Dermis blood vessel endothelial cell (primary cell): ENCODE measurements around the gene CCDC33. TPM values are rescaled to one million over a fixed set of nuclear protein-coding genes. Genes with fewer than 3 reads are reported as not detected.

ENCODE experiments used
- DNase-seq: peaks from one replicate; pipeline ENCODE4 v3.0.0; 2010
- total RNA-seq: library from RNA; depleted of rRNA; stranded (reverse); fragments of >200 nt; gene quantifications from 2 replicates; pipeline ENCODE4 v1.2.3, GENCODE V29; 2014

Gene CCDC33
- total RNA-seq, 1 donor from 2014 or later, result not detected

DNA sequence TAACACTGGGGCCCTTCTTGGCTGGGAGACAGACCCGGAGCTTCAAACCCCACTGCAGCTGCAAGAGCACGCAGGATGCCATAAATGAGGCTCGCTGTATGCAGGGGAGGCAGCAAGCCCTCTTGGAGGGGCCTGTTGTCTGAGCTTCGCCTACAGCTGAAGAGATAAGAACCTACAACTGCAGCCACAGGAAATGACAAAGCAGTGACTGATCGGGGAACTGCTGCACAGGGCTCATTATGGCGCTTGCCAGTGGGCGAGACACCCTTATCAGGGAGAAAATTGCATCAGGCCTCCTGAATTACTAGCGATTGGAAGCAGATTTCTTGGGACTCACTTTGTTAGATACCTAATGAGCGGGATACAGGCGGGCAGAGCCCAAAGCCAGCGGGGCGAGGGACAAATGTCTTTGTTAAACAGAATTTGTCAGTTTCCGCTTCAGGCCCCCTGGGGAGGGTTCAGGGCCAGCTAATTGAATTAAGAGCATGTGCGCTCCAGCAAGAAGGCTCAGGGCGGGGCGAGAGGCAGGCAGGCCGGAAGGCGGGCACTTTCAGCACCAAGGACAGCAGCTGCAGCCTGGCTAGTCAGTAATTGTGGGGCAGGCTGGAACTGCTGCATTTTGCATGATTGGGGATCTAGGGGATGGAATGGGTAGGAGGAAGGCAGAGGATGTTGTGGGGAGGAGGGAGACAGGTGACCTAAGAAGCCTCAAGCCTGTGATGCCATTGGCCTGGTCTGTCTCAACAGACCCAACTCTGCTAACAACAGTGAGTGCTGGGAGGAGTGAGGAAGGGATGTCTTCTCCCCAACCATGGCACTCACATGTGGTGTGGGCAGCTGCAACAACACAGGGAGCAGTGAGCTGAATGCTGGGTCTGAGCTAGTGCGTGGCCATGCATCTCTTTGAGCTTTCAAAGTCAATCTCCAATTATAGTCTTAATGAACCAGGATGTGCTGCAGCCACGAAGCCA is 55.3 kb downstream of the CCDC33 start:
- peak; percentile 82 for DNase-seq

DNA sequence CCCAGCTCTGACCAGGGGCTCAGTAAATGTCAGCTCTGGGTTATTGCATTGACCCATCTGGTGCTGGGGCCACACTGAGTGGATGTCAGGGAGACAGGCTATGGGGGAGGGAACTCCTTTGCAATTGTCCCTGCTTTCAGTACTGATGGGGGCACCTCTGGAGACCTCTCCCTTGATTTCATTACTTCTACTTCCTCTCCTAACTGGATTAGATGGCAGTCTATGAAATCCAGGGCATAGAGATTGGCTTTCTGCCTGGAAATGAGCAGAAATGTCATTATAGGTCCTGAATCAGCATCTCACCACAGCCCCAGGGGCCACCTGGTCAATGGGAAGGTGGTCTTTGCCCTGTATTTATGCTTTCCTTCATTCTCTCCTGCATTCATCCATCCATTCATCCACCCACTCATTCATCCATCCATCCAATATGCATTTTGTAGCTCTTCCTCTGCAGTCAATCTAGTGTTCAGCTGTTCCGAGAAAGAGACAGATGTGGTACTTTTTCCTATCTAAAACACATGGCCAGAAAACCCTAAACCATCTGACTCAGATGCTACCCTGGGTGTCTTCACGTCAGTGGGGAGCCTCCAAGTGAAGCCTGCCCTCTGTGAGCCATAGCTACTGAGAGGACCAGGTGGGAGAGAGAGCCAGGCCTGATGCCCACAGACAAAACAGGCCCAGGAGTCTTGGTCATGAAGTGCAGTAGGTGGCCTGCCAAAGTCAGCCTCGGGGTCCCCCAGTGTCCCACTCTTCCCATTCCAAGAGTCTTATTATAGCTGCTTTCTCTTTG is 57.1 kb downstream of the CCDC33 start:
- no peak for DNase-seq

DNA sequence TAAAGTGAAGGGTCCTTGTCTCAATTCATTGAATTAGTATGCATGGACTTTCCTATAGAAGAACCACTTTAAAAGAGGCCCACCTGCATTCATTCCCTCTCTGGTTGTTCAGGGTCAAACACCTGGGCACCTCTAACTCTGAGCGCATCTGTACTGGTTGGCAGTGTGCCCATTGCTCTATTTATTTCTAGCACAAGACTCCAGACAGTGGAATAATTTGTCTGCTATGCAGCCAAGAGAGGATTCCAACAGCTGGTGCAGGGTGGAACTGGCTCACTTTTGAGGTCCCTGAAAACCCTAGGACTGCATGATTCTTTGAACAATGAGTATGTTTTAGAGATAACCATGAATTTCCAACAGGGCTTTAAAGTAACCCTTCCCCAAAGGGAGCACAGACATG is 57.9 kb downstream of the CCDC33 start:
- no peak for DNase-seq

DNA sequence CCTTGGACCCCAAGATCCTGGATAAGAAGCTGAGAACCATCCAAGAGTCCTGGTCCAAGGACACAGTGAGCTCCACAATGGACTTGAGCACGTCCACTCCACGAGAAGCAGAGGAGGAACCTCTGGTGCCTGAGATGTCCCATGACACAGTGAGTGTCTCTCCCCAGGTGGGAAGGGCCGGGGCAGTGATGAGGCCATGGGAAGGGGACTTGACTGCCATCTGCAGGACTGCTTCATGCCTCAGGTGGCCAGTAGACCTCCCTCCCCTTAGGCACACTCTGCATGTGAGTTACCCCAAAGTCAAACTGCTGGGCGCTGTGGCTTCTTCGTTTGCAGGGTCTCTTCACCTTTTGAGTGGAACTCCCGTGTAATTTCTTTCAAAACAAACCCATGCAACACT is 59.7 kb downstream of the CCDC33 start:
- DNase-seq, result no peak

DNA sequence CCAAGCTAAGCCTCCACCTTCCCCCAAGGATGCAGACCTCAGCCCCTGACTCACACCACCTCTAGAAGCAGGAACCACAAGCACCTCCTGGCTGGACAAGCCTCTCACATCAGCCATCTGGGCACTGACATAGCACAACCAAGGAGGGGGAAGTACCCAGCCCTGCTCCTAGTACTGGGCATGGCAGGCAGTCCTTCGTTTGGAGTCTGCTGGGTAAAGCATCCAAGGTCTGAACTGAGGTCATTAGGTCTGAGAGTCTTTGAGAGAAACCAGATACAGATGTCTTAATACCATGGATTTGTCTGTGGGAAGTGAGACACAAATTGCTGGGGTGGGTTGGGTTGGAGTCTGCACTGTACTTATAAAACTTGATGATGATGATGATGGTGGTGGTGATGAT is 61.8 kb downstream of the CCDC33 start:
- DNase-seq, result no peak

DNA sequence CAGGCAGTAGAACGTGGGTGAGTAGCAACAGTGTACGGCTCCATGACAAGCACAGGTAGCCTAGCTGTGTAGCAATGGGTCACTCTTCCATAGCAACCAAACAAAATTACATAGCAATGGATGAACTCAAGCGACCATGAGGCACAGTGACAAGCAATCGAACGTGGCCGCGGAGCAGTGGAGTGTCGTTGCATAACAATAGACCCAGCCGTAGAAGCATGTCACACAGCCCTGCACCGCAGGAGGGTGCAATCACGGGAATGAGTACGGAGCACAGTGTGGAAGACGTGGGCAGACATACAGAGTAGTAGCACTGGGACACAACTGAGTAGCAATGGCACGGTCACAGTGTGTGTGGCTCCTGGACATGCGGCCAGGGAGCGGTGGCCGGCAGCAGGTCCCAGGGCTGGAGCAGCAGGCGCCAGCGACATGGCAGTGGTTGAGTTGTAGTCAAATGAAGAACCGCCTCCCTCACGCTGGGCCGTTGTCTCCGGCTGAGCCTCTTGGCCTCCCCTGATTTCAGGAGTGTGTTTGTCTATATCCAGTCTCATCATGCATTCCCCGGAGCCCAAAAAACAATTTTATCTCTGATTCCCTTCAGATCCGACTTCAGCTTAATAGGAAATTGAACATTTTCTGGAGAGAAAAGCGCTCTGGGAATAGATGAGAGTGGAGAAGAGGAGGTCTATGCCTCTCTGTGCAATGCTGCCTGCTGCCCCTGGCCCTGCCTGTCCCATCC is 64.1 kb downstream of the CCDC33 start:
- DNase-seq, result no peak

DNA sequence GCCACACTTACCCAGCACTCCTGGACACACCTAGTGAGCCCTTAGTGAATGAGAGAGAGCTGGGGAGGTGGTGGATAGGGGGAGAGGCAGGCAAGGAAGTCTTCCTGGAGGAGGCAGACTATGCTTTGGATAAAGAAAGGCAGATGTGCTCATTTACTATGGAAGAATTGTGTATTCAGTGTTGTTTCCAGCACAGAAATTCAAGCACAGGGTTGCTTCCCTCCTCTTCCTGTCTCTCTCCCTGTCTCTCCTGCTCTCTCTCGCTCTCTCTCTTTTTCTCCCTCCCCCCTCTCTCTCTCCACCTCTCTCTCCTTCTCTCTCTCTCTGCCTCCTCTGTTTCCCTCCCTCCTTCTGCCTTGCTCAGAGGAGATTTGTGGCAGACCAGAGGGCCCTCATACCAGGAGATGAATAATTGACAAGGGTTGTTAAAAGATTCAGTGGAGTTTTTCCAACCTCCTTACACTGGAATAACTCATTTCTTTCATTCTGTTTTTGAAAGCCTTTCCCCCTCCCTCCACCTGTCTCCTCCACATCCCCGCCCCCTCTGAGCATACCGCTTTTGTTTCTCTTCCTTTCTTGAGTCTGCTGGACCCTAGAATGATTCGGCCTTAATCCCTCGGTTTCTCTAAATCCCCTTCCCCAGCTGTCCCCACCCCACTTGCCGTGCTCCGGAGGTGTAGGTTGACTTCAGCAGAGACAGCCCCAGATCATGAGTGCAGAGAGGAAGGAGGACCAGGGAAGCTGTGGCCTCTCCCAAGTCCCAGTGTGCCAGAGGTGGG is 65.6 kb downstream of the CCDC33 start:
- DNase-seq, result no peak

DNA sequence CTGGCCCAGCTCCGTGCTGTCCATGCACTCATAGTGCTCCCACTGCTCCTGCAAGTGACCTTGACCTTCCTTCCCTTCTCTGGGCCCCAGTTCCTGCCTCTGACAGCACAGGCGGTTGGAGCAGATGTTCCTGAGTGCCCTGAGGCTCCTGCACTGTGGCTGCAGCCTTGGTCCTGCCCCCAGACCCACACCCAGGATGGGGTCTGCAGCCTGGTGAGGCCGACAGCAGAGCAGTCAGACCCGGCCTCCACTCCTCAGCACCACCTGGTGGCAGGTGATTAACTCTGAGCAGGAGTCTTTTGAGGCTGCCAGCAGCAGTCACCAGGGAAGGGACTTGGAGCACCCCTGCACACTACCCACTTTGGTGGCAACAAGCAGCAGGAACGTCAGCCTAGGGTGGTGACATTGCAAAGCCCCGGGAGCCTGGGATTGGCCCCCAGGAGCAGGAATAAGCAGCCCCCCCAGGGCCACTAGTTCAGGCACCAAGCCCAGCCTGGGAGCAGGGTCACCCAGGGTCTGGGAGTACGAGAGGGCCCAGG is 66.8 kb downstream of the CCDC33 start:
- peak; percentile 58 for DNase-seq

DNA sequence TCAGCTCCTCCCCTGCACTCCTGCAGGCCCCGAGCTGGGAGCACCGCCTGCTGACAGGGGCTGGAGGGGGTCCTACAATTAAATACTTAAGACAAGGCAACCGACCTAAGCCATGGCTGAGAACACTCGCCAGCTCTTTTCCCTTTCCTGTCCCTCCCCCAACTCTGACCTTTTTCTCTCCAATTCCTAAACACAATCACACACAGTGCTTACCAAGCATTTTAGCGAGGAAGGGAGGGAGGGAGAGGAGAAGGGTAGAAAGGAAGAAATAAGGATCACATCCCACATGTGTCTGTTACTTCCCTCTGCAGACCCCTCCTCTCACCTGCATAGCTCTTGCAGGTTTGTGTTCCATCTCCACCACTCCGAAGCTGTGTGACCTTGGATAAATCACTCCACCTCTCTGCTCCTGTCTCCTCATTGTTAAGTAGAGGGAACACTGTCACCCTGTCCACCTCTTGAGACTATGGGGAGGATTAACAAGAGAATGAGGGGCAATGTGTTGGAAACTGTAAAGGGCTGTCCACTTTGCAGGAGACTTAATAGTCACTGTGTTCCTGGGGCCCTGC is 67.7 kb downstream of the CCDC33 start:
- no peak for DNase-seq

DNA sequence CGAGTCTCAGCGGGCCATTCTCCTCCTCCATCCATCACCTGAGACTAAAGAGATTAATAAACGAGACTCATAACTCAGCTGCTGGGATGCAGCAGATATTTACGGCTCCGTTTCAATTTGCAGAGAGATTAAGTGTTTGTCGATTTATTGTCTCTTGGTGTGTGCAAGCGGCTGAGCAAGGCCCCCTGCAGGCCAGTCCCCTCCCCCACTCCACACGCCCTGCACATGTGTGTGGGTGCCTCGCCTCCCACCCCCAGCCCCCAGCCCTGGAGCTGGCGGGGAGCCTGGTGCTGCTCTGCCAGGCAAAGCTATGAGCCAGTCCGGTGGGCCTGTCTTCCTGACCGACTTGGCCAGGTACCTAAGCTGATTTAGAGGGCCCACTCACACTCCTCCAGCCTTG is 68.3 kb downstream of the CCDC33 start:
- no peak for DNase-seq

DNA sequence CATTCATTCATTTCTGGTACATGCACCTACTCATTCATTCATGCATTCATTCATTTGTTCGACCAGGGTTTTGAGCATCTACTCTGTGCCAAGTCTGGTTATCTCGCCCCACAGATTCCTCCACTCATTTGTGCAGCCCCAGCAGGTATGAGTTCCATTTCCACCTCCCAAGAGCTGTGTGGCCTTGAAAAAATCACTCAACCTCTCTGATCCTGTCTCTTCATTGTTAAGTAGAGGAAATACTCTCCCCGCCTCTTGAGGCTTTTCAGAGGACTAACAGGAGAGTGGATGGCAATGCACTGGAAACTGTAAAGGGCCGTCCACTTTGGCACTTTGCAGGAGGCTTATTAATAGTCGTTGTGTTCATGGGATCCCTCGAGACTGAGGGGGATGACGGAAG is 69.6 kb downstream of the CCDC33 start:
- DNase-seq, result no peak

DNA sequence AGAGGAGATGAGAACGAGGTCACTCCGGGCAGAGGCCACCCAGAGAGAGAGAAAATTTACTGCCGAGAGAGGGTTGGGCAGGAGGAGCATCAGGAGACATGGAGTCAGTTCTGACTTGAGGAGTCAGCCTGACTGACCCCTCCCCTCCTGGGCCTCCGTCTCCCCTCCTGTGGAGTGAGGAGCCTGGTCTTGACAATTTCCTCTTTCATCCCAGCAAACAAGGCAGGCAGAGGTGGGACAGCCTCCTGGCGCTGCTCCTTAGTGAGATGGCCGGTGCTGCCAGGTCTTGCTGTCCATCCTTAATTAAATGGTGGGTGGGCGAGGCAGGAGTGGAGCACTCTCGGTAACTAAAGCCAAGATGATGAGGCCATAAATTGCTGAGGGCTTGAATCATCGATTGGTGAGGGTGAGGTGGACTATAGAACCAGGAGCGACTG is 70.7 kb downstream of the CCDC33 start:
- no peak for DNase-seq

DNA sequence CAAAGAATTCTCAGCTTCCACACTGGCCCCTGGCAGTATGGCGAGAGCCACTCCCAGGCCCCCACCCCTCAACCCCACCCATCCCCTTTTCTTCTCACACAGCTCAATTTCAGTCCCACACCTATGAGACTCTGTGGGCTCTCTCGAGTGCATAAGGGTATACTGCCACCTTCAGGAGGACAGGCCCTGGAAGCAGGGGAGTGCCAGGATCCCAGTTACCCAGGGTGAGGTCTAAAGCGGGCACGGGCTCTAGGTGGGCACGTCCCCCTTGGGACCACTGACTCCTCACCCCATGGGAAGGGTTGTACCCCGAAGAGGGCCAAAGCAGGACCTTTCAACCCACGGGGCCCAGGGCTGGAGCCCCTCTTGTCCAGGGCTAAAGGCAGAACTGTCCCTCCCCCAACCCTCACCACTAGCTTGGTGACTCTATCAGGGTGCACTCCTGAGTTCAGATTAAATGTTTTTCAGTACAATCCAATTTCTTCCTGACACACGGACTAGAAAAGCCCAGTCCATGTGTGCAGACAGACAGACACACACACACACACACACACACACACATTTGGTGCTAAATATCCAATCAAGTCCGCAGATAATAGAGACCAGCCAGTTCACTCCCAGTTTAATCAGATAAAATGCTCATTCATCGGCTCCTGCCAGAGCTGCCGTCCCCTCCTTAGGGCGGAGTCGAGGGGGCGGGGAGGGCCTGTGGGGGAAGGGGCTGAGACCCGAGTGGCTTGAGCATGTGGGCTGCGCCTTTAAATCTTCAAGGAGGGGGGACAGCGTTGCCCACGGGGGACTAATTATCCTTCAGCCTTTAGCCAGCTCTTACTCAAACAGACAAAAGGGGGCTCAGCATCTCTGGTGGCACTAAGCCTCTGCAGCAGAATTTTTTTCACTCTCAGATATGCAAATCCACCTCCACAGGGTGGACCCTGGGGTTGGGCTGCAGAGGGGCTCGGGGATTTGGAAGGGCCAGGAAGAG is 72.0 kb downstream of the CCDC33 start:
- peak; percentile 79 for DNase-seq

DNA sequence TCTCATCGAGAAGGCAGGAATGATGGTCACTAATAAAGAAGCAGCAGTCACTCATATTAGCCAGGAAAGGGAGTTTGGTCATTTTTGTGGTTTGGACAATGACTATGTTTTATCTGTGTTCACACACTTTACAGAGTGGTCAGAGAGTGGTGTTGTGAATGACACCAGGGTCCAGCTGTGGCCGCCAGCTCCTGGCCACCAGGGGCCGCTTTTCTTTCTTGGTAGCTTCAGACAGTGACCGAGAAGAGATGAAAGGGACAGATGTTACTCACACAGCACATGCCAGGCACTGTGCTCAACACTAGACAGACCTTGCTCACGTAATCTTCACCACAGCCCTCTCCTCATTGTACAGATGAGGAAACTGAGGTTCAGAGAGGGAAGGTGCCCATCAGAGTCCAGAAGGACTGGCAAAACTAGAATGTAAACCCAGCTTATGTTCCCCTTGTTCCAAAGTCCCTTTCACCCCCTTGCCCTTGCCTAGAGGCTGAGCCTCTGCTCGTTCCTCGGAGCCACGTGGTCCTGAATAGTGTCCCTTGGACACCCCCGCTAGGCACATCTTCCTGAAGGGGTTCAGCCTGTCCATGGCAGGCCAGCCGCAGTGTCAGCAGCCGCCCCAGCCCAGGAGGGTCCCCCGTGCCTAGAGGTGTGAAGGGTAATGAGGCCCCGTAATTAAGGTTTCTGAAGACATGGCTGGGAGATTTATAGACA is 75.8 kb downstream of the CCDC33 start:
- peak; percentile 49 for DNase-seq

DNA sequence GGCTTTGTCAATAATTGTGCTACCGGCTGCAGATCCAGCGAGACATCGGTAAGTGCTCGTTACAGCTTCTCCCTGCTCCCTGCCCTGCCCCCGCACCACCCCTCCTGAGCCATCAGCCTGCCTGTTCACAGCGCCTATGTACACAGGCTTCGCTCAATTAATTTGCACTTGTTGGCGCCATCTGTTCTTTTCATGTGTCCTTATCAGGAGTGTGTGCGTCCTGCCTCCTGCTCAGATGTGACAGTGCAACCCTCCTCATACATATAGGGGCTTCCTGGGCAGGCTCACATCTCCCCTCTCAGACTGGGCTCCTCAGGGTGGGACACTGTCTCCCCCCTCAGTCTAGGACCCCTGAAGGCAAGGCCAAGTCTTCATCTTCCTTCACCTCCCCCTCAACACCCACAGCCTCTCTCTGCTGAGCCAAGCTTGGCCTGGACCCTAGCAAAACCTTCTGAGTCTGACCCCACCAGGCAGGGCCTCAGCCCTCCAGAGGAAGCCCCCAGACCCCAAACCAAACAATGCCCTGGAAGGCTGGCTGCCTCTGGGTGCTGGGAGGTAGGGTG is 76.4 kb downstream of the CCDC33 start:
- no peak for DNase-seq

DNA sequence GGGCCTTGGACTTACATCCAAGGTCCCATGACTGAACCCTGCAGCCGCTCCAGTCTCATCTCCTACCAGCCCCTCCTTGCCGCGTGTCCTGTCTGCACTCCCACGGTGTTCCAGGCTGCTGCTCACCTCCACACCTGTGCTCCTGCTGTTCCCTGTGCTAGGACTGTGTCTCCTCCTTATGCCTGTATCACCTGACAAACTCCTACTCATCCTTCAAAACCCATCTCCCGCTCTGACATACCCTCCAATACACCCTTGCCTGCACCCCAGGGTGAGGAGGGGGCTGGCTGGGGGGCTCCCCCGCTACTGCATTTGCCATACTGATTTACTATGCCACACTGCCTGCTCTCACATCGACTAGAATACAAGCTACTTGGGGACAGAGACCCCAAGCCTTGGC is 77.8 kb downstream of the CCDC33 start:
- no peak for DNase-seq

DNA sequence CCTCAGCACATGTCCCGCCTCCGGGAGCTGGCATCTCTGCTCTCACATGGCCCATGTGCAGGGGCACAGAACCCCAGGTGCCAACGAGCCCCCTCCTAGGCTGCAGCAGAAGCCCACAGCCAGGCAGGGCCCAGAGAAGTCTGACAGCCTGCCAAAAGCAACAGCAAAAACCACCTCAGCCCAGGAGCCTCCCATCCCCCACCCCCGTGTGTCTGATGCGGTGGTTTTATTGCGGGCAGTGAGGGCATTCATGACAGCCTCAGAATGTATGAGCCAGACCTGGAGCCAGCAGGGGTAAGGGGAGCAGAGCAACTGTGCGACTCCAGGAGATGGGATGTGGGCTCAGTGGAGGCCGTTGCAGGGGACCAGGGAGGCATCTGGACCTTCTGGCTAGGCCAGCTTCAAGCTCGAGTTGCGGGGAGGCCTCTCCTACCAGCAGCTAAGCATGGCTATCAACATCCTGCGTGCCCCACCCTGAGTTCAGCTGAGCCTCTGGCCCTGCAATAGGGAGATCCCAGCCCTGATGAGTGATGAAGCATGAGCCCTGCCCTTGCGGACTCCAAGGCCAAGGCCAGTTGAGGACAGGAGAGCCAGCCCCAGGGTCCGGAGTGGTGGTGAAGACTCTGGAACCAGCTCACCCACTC is 78.8 kb downstream of the CCDC33 start:
- DNase-seq, result no peak

DNA sequence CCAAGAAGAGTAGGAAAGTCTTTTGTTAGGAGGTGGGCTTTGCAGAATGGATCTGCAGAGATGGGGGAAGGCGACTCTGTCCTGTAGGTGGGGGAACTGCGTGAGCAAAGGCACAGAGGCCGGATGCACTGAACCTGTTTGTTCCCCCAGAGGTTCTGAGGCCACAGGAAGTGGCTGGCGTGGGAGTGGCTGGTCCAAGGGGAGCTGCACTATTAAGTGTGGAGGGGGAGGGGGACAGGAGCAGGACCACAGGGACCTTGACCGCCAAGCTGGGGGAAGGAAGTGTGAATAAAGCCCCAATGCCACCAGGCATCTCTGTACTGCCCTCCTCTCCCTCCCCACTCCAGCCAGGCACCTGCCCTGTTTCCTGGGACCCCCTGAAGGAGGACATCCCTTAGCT is 79.5 kb downstream of the CCDC33 start:
- DNase-seq, result no peak

DNA sequence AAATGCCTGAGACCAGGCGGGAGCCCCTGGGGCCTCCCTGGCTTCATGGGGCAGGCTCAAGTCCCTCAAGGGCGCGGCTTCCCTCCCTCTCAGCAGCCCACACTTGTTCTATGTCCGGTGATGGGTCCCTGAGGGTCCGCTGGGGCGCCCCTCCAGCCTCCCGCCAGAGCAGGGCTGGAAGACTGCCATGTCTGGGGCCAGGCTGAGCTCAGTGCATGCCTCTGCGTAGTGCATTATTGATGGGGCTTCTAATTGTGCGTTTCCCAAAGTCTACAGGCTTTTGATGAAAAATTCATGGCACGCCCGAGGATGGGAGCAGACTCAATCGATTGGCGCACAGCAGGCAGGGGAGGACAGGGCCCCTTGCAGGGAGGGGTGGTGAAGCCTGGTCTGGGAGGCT is 80.0 kb downstream of the CCDC33 start:
- DNase-seq, result no peak
